Mammary epithelial cell (primary cell): ENCODE results near the gene SLC4A4.

ENCODE experiments used
- CTCF ChIP-seq, 2 donors: IDR thresholded peaks in 1 of 2; conservative IDR thresholded peaks in 1 of 2; 2 replicates each; pipeline ENCODE4 v1.5.1; 2011 to 2012; ENCODE audit warnings: inconsistent platforms in 2 of 2, low read length in 2 of 2, mild to moderate bottlenecking in 2 of 2, control low read depth in 1 of 2, low read depth in 1 of 2; ENCODE audit not compliant: insufficient read depth in 1 of 2; ENCODE audit errors: extremely low read depth in 1 of 2
- EZH2 ChIP-seq: IDR thresholded peaks from 2 replicates; pipeline ENCODE4 v1.6.1; 2012; ENCODE audit warnings: low read length, inconsistent platforms, borderline replicate concordance

GRCh38 chr4:71356924-71357663, 18.3 kb downstream of the SLC4A4 start:
- TF ChIP-seq EZH2 (no peak), CTCF (conservative IDR thresholded peaks at IDR 0.05 in 1 of 2, IDR thresholded peaks at IDR 0.05 in 1 of 2; ENCODE audit: extremely low read depth in 1 of 2, insufficient read depth in 1 of 2, low read depth in 1 of 2, low read length in 2 of 2) (no peak)
